PC-3 (cell line): Measurements from ENCODE around the gene CSRP2.

Source experiments
- EZH2 ChIP-seq: fragments of 300-600 bp; sonication (generic); IDR thresholded peaks from one replicate; pipeline ENCODE4 v1.6.1; 2017; ENCODE audit warnings: antibody characterized with exemption, mild to moderate bottlenecking, low read length; ENCODE audit not compliant: unreplicated experiment
- TF ChIP-seq, protein P1 (sequence below): fragments of 300-600 bp; sonication (generic); conservative IDR thresholded peaks from 2 replicates; pipeline ENCODE4 v1.5.1; 2017; ENCODE audit warnings: antibody characterized with exemption, low read depth, mild to moderate bottlenecking, low read length

DNA sequence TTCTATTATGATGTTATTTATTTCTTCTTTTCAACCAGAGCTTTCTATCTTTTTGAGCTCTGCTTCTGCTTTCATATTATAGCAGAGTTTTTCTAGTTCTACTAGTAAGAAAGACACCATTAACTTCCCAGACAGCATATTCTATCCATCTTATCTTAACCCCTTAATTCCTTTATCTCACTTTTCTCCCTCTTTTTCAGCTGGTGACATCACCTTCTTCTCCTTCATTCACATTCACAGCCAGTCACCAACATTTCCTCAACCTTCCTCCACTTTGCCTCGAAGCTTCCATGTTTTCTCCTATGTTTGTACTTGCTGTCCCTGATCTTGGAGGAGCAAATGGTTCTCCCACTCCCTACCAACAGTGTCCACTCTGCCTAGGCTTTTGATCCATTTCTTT lies 3.5 kb upstream of the CSRP2 start:
- TF ChIP-seq, protein P1, sequence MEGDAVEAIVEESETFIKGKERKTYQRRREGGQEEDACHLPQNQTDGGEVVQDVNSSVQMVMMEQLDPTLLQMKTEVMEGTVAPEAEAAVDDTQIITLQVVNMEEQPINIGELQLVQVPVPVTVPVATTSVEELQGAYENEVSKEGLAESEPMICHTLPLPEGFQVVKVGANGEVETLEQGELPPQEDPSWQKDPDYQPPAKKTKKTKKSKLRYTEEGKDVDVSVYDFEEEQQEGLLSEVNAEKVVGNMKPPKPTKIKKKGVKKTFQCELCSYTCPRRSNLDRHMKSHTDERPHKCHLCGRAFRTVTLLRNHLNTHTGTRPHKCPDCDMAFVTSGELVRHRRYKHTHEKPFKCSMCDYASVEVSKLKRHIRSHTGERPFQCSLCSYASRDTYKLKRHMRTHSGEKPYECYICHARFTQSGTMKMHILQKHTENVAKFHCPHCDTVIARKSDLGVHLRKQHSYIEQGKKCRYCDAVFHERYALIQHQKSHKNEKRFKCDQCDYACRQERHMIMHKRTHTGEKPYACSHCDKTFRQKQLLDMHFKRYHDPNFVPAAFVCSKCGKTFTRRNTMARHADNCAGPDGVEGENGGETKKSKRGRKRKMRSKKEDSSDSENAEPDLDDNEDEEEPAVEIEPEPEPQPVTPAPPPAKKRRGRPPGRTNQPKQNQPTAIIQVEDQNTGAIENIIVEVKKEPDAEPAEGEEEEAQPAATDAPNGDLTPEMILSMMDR, result no peak
- no peak for TF ChIP-seq EZH2
